ENCODE measurements around the gene SLC4A5.

- TF ChIP-seq, protein P1, sequence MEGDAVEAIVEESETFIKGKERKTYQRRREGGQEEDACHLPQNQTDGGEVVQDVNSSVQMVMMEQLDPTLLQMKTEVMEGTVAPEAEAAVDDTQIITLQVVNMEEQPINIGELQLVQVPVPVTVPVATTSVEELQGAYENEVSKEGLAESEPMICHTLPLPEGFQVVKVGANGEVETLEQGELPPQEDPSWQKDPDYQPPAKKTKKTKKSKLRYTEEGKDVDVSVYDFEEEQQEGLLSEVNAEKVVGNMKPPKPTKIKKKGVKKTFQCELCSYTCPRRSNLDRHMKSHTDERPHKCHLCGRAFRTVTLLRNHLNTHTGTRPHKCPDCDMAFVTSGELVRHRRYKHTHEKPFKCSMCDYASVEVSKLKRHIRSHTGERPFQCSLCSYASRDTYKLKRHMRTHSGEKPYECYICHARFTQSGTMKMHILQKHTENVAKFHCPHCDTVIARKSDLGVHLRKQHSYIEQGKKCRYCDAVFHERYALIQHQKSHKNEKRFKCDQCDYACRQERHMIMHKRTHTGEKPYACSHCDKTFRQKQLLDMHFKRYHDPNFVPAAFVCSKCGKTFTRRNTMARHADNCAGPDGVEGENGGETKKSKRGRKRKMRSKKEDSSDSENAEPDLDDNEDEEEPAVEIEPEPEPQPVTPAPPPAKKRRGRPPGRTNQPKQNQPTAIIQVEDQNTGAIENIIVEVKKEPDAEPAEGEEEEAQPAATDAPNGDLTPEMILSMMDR (conservative IDR thresholded peaks at IDR 0.05; ENCODE audit: low read depth, low read length), result no peak
- TF ChIP-seq EZH2 (IDR thresholded peaks at IDR 0.05; ENCODE audit: borderline replicate concordance, low read depth, low read length, poor library complexity, severe bottlenecking), result no peak
Measured at GRCh38 chr2:74300506-74300905, 42.7 kb downstream of the SLC4A5 start.

Data from A673 (cell line).